Stomach (tissue), 4 donors: ENCODE data around the gene LARGE1.

Experiments
- CTCF ChIP-seq, 7 experiments: fragments of 450-650 bp in 4 of 7; fragments of 200-600 bp in 3 of 7; sonication (generic) in 3 of 7; IDR thresholded peaks; one replicate each; pipeline ENCODE4 v1.5.1; 2016 to 2019; ENCODE audit warnings: antibody characterized with exemption in 7 of 7, control low read depth in 2 of 7, mild to moderate bottlenecking in 1 of 7
- EP300 ChIP-seq: sonication (generic); formaldehyde crosslinking; IDR thresholded peaks from one replicate; pipeline ENCODE4 v1.6.1; 2017; ENCODE audit warnings: antibody characterized with exemption
- POLR2A ChIP-seq, 4 donors: fragments of 450-650 bp; IDR thresholded peaks; one replicate each; pipeline ENCODE4 v1.6.1; 2016; ENCODE audit warnings: antibody characterized with exemption in 4 of 4, control low read depth in 2 of 4, mild to moderate bottlenecking in 1 of 4, moderate library complexity in 1 of 4
- POLR2AphosphoS5 ChIP-seq, 3 donors: sonication (generic); formaldehyde crosslinking; IDR thresholded peaks; one replicate each; pipeline ENCODE4 v1.6.1; 2016; ENCODE audit warnings: antibody characterized with exemption in 3 of 3

GRCh38 chr22:33588860-33589259 is 331.4 kb downstream of the LARGE1 start:
- no peak for TF ChIP-seq POLR2A (IDR thresholded peaks at IDR 0.05)
- TF ChIP-seq CTCF (IDR thresholded peaks at IDR 0.05) = no peak
- no peak for TF ChIP-seq POLR2AphosphoS5 (IDR thresholded peaks at IDR 0.05)
- TF ChIP-seq EP300 = no peak
